Measurements from ENCODE around the gene TAGLN2.

GRCh38 chr1:159941141-159941540 lies 15.8 kb upstream of the TAGLN2 start:
- no peak for TF ChIP-seq TFAM (CRISPR knock-in tag; conservative IDR thresholded peaks at IDR 0.05)
- TF ChIP-seq DEAF1 (CRISPR knock-in tag; IDR thresholded peaks at IDR 0.05) = no peak
- no peak for TF ChIP-seq NRF1 (conservative IDR thresholded peaks at IDR 0.05 in 1 of 2, IDR thresholded peaks at IDR 0.05 in 1 of 2)
- TF ChIP-seq POLR2AphosphoS5 (IDR thresholded peaks at IDR 0.05; ENCODE audit: control insufficient read depth, insufficient read depth, low read depth, low read length) = no peak
- no peak for TF ChIP-seq ZNF407 (IDR thresholded peaks at IDR 0.05; ENCODE audit: low read depth)
- TF ChIP-seq TAF1 (IDR thresholded peaks at IDR 0.05; ENCODE audit: control insufficient read depth, extremely low read depth, insufficient read depth, low read length, severe bottlenecking) = no peak
- no peak for TF ChIP-seq KDM2B (CRISPR knock-in tag; IDR thresholded peaks at IDR 0.05)
- no peak for TF ChIP-seq PKNOX1 (IDR thresholded peaks at IDR 0.05)
